Testis (tissue), 3 donors: ENCODE data around the gene PTPN2. TPM values are rescaled to one million over a fixed set of nuclear protein-coding genes. Genes with fewer than 3 reads are reported as not detected.

Experiments
- DNase-seq: peaks from one replicate; pipeline ENCODE4 v3.0.0-alpha.2; 2019
- H3K27ac ChIP-seq, 2 donors: fragments of 200-600 bp; sonication (generic); one replicate each; pipeline ENCODE4 v1.5.1; 2019
- H3K27me3 ChIP-seq: fragments of 200-600 bp; sonication (generic); one replicate; pipeline ENCODE4 v1.5.1; 2019
- H3K36me3 ChIP-seq: fragments of 200-600 bp; sonication (generic); one replicate; pipeline ENCODE4 v1.5.1; 2017; ENCODE audit warnings: low read depth; ENCODE audit errors: missing control alignments
- H3K4me1 ChIP-seq: fragments of 200-600 bp; sonication (generic); one replicate; pipeline ENCODE4 v1.5.1; 2019
- H3K4me3 ChIP-seq, 2 donors: fragments of 200-600 bp; sonication (generic); one replicate each; pipeline ENCODE4 v1.5.1; 2017 to 2019
- H3K9me3 ChIP-seq: fragments of 200-600 bp; sonication (generic); one replicate; pipeline ENCODE4 v1.5.1; 2017
- POLR2A ChIP-seq: fragments of 450-650 bp; IDR thresholded peaks from one replicate; pipeline ENCODE4 v1.6.1; 2017; ENCODE audit warnings: antibody characterized with exemption, mild to moderate bottlenecking, moderate library complexity
- WGBS, 2 donors: methylation state at CpG; one replicate each; pipeline ENCODE4 v1.1.5; 2018; 5-methylcytosine and 5-hydroxymethylcytosine counted together
- intact Hi-C: fragments of 100-400 bp; cut with DNase I; formaldehyde crosslinking; loops from one replicate; pipeline ENCODE4 v1.15.1; 2023; ENCODE audit warnings: low total_unique reads
- polyA plus RNA-seq: library from polyadenylated mRNA; stranded (reverse); fragments of 350-450 nt; fragmentation: Illumina TruSeq; extraction: RNeasy Lipid Tissue Mini Kit (QIAGEN cat#74804); gene quantifications from one replicate; pipeline ENCODE4 v1.2.3, GENCODE V29; 2014; ENCODE audit warnings: low read depth, low replicate concordance; ENCODE audit not compliant: insufficient read depth
- total RNA-seq, 2 donors: library from RNA; depleted of rRNA; stranded (reverse); fragments of >200 nt; gene quantifications; one replicate each; pipeline ENCODE4 v1.2.3, GENCODE V29; 2016
- TF ChIP-seq, protein P1 (sequence below), 3 experiments: fragments of 450-650 bp in 2 of 3; fragments of 200-600 bp in 1 of 3; sonication (generic) in 1 of 3; IDR thresholded peaks; one replicate each; pipeline ENCODE4 v1.5.1; 2016 to 2019; ENCODE audit warnings: antibody characterized with exemption in 3 of 3, mild to moderate bottlenecking in 2 of 3, moderate library complexity in 1 of 3

PTPN2 gene
- total and polyA plus RNA-seq, 3 donors from 2014 or later: 24.5 to 41.5 (median 37.4) TPM

DNA sequence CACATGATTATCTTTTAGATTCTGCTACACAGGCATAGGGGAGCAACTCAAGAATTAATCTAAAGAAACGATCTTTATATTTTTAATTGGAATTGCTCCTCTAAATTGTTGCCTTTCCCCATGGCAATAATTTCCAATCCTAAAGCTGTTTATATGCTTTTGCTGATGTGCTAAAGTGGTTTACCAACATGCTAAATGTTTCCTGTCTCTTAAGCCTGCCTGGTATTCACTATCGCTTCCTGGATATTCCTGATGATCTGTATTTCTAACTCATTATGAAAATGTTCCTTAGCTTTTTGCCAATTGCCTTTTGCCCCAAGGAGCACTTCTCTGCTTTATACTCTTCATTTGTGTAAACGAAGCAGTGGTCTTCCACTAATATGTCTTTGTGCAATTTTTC, 65.8 kb downstream of the PTPN2 start:
- Histone ChIP-seq H3K4me1 (no peaks in the 10 kb centered on the region), H3K27me3 (no peaks in the 10 kb centered on the region), H3K9me3 (no peaks in the 10 kb centered on the region), H3K36me3 (no peaks in the 10 kb centered on the region), H3K27ac (no peak overlapping the region), H3K4me3 (no peak overlapping the region)
- intact Hi-C loops: no loop called here
- no peak for TF ChIP-seq POLR2A
- TF ChIP-seq, protein P1, sequence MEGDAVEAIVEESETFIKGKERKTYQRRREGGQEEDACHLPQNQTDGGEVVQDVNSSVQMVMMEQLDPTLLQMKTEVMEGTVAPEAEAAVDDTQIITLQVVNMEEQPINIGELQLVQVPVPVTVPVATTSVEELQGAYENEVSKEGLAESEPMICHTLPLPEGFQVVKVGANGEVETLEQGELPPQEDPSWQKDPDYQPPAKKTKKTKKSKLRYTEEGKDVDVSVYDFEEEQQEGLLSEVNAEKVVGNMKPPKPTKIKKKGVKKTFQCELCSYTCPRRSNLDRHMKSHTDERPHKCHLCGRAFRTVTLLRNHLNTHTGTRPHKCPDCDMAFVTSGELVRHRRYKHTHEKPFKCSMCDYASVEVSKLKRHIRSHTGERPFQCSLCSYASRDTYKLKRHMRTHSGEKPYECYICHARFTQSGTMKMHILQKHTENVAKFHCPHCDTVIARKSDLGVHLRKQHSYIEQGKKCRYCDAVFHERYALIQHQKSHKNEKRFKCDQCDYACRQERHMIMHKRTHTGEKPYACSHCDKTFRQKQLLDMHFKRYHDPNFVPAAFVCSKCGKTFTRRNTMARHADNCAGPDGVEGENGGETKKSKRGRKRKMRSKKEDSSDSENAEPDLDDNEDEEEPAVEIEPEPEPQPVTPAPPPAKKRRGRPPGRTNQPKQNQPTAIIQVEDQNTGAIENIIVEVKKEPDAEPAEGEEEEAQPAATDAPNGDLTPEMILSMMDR (IDR thresholded peaks at IDR 0.05): no peak
- no peak for DNase-seq
- WGBS, 2 donors: 89 to 93% methylated on average over 3 of the region's 3 CpGs

DNA sequence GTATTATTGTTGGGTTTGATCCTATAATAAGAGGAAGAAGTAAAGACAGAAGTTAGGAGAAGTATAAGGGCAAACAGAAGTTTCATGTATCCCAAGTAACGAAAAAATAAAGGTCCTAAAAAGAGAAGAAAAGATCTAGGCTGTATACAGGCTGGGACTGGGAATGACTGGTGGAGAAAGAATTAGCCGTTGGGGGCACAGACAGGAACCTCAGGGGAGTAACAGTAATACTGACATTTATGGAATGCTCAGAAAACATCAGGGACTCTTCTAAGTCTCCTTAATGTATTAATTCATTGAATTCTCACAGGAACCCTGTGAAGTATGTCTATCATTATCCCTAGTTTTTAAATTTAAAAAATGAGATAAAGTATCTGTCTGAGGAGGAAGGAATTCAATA, 67.6 kb downstream of the PTPN2 start:
- no peaks in the 10 kb centered on the region for H3K4me1 ChIP-seq
- intact Hi-C loops: no loop called here
- DNase-seq: no peak
- no peak for TF ChIP-seq POLR2A
- TF ChIP-seq, protein P1 (IDR thresholded peaks at IDR 0.05): no peak
- no peaks in the 10 kb centered on the region for H3K9me3 ChIP-seq
- 91 to 93% methylated on average over 2 of the region's 2 CpGs for WGBS, 2 donors
- H3K36me3 ChIP-seq: no peaks in the 10 kb centered on the region
- no peak overlapping the region for H3K4me3 ChIP-seq
- no peaks in the 10 kb centered on the region for H3K27me3 ChIP-seq
- no peak overlapping the region for H3K27ac ChIP-seq

DNA sequence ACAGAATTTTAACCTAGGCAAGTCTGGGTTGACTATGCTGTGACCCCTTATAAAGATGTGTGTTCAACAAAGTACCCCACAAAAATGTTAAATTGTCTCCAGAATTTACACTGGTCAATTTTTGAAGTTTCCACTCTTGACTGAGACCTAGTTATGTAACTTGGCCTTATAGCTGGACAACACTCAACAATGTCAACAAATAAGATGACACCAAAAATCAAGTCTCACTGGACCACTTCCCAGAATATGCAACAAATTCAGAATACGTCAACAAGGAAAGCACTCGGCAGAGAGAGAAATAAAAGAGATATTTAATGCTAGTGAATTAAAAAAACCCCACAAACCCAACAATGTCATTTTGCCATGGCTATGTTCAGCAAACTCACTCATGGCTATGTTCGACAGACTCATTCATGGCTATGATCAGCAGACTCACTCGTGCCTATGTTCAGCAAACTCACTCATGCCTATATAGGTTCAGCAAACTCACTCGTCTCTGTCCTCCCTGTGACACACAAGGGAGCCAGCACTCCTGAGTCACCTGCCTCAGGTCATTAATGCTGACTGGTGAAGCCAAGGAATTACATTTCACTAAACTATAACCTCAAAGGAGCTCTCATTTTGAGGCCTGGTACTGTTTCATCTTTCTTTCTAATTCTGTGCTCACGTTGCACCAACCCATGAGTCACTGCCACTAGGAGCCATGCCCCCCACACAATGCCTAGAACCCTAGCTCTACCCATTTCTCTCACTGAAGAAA, 72.7 kb downstream of the PTPN2 start:
- intact Hi-C loops: no loop called here
- no peak for DNase-seq
- Histone ChIP-seq H3K36me3 (no peaks in the 10 kb centered on the region), H3K27me3 (no peaks in the 10 kb centered on the region), H3K9me3 (no peaks in the 10 kb centered on the region), H3K4me3 (no peak overlapping the region), H3K4me1 (no peaks in the 10 kb centered on the region), H3K27ac (no peak overlapping the region)
- WGBS, 2 donors: 89 to 93% methylated on average over 6 of the region's 6 CpGs
- no peak for TF ChIP-seq POLR2A
- TF ChIP-seq, protein P1 (IDR thresholded peaks at IDR 0.05): no peak

DNA sequence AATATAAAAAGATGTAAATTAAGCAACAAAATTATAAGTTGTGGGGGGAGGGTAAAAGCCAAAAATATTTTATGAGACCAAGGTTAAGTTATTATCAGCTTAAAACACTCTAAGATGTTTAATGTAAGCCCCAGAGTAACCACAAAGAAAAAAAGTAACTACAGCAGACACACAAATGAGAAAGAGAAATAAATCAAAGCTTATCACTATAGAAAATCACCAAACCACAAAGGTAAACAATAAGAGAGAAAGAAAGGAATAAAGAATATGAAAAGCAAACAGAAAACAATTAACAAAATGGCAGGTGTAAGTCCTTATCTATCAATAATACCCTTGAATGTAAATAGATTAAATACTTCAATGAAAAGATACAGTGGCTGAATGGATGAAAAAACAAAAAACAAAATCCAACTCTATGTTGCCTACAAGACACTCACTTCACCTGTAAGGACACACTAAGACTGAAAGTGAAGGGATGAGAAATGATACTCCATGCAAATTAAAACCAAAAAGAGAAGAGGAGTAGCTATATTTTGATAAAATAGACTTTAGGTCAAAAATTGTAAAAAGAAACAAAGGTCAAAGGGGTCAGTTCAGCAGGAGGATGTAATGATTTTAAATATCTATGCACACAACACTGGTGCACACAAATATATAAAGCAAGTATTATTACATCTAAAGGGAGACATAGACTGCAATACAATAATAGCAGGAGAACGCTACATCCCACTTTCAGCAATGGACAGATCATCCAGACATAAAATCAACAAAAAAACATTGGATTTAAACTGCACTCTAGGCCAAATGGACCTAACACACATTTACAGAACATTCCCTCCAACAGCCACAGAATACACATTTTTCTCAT, 80.7 kb downstream of the PTPN2 start:
- no peaks in the 10 kb centered on the region for H3K36me3 ChIP-seq
- TF ChIP-seq, protein P1 (IDR thresholded peaks at IDR 0.05): no peak
- no peak for TF ChIP-seq POLR2A
- H3K4me3 ChIP-seq: no peak overlapping the region
- no peak for DNase-seq
- intact Hi-C loops: no loop called here
- no peaks in the 10 kb centered on the region for H3K4me1 ChIP-seq
- H3K9me3 ChIP-seq: no peaks in the 10 kb centered on the region
- no peaks in the 10 kb centered on the region for H3K27me3 ChIP-seq
- no peak overlapping the region for H3K27ac ChIP-seq
- 93 to 97% methylated on average over 1 of the region's 1 CpG for WGBS, 2 donors
